NCI-H345 (cell line): ENCODE results near the gene NRXN2.
"Not testable (repeated sequence)": the region's sequence is repeated elsewhere in the genome, so short reads cannot be mapped to it uniquely, and the experiment has no call there.

ENCODE experiments used
- DNase-seq: peaks from one replicate; lab custom pipeline; 2025; lab: John Stamatoyannopoulos, UW

Gene NRXN2

GRCh38 chr11:64563966-64564365 lies 159.0 kb downstream of the NRXN2 start:
- no peak for DNase-seq

GRCh38 chr11:64562723-64563351 lies 160.2 kb downstream of the NRXN2 start:
- no peak for DNase-seq

- DNase-seq = no peak
These were observed 160.8 kb downstream of the NRXN2 start for GRCh38 chr11:64561984-64562722.

GRCh38 chr11:64561429-64561828 lies 161.6 kb downstream of the NRXN2 start:
- DNase-seq = not testable (repeated sequence)

- DNase-seq = no peak
These were observed 162.1 kb downstream of the NRXN2 start for GRCh38 chr11:64560941-64561340.

GRCh38 chr11:64560139-64560771 lies 162.7 kb downstream of the NRXN2 start:
- no peak for DNase-seq

GRCh38 chr11:64559351-64560138 lies 163.5 kb downstream of the NRXN2 start:
- DNase-seq = no peak

- DNase-seq = no peak
These were observed 164.1 kb downstream of the NRXN2 start for GRCh38 chr11:64558869-64559268.

- DNase-seq = no peak
These were observed 164.8 kb downstream of the NRXN2 start for GRCh38 chr11:64558065-64558745.

GRCh38 chr11:64556721-64557250 lies 166.2 kb downstream of the NRXN2 start:
- DNase-seq = no peak
